ENCODE data around the gene GDPGP1.
A peak's percentile ranks its signal among the peaks of the same experiment; 100 is the strongest.

The GDPGP1 gene

DNA sequence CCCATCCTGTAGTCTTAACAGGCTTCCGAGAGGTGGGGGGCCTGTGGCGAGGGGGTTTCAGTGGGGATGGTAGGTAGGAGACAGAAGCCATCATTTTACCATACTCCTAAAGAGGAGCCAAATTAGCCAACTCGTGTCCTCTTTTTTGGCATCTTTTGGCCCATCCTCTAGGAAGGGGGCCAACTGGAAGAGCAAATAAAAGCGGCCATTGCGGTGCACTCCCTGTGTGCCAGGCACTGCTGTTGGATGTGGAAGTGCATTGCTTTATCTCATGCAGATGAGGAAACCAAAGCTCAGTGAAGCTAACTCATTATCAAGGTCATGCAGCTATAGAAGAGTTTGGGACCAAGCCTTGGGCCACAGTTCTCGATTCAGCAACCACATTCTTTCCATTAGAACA lies 26.8 kb upstream of the GDPGP1 start:
- H3K36me3 ChIP-seq (ENCODE audit: insufficient read depth, low read length): no peaks in the 10 kb centered on the region
- H3K9me3 ChIP-seq (replicated peaks; ENCODE audit: low read length): no peaks in the 10 kb centered on the region
- peaks cover 6% of the 10 kb centered on the region for H3K27me3 ChIP-seq (ENCODE audit: control insufficient read depth, insufficient read depth, low read length)
- no peak overlapping the region for H3K4me2 ChIP-seq (ENCODE audit: low read length)
- no peak overlapping the region for H3K4me3 ChIP-seq (ENCODE audit: low read length)
- H3K9ac ChIP-seq (ENCODE audit: low read depth, low read length): no peak overlapping the region
- peaks cover 25% of the 10 kb centered on the region for H3K4me1 ChIP-seq (ENCODE audit: control insufficient read depth, insufficient read depth, low read length)

GRCh38 chr15:90208356-90208755 lies 25.7 kb upstream of the GDPGP1 start:
- H3K36me3 ChIP-seq (ENCODE audit: insufficient read depth, low read length): no peaks in the 10 kb centered on the region
- peaks cover 22% of the 10 kb centered on the region for H3K4me1 ChIP-seq (ENCODE audit: control insufficient read depth, insufficient read depth, low read length)
- H3K4me3 ChIP-seq (ENCODE audit: low read length): no peak overlapping the region
- H3K9me3 ChIP-seq (replicated peaks; ENCODE audit: low read length): no peaks in the 10 kb centered on the region
- no peak overlapping the region for H3K9ac ChIP-seq (ENCODE audit: low read depth, low read length)
- H3K27me3 ChIP-seq (ENCODE audit: control insufficient read depth, insufficient read depth, low read length): no peaks in the 10 kb centered on the region
- H3K4me2 ChIP-seq (ENCODE audit: low read length): no peak overlapping the region

DNA sequence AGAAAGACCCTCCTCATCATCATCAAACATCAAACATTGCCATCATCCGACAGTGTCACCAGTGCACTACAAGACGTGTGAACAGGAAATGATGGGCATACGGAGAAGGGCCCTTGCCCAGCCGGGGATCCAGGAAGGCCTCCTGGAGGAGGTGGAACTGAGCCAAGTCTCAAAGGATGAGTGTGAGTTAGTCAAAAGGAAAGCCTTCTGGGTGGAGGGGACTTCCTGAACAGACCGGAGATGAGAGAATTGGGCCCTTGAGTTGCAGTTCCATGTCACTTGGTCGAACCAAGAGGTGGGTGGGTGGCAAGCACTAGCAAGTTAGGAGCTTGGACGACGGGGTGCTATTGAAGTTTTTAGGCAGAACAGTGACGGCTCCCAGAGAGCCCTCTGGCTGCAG lies 24.4 kb upstream of the GDPGP1 start:
- peaks cover 17% of the 10 kb centered on the region for H3K4me1 ChIP-seq (ENCODE audit: control insufficient read depth, insufficient read depth, low read length)
- no peak overlapping the region for H3K4me3 ChIP-seq (ENCODE audit: low read length)
- no peaks in the 10 kb centered on the region for H3K27me3 ChIP-seq (ENCODE audit: control insufficient read depth, insufficient read depth, low read length)
- no peaks in the 10 kb centered on the region for H3K9me3 ChIP-seq (replicated peaks; ENCODE audit: low read length)
- no peak overlapping the region for H3K4me2 ChIP-seq (ENCODE audit: low read length)
- no peak overlapping the region for H3K9ac ChIP-seq (ENCODE audit: low read depth, low read length)
- no peaks in the 10 kb centered on the region for H3K36me3 ChIP-seq (ENCODE audit: insufficient read depth, low read length)

DNA sequence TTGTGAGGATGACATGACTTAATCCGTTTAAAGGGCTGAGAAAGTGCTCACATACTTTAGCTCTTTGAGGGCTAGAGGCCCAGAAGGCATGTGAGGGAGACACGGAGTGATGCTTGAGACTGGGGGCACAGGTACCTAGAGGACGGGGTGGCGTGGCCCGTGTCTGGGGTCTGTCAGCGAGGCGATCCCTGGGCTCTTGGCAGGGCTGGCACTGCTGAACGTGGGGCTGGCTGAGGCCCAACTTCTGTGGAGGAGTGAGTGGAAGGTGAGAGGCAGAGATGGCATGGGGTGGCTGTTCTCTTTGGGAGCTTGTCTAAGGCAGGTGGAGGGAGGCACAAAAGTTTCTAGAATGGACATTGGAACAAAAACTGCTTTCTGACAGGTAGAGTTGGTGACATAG lies 23.4 kb upstream of the GDPGP1 start:
- Histone ChIP-seq H3K4me1 (ENCODE audit: control insufficient read depth, insufficient read depth, low read length) (peaks cover 17% of the 10 kb centered on the region), H3K36me3 (ENCODE audit: insufficient read depth, low read length) (no peaks in the 10 kb centered on the region), H3K4me3 (ENCODE audit: low read length) (no peak overlapping the region), H3K9ac (ENCODE audit: low read depth, low read length) (no peak overlapping the region), H3K27me3 (ENCODE audit: control insufficient read depth, insufficient read depth, low read length) (no peaks in the 10 kb centered on the region), H3K9me3 (replicated peaks; ENCODE audit: low read length) (no peaks in the 10 kb centered on the region), H3K4me2 (ENCODE audit: low read length) (no peak overlapping the region)

GRCh38 chr15:90211009-90211408 lies 23.0 kb upstream of the GDPGP1 start:
- no peaks in the 10 kb centered on the region for H3K36me3 ChIP-seq (ENCODE audit: insufficient read depth, low read length)
- H3K4me1 ChIP-seq (ENCODE audit: control insufficient read depth, insufficient read depth, low read length): peaks cover 17% of the 10 kb centered on the region
- H3K9ac ChIP-seq (ENCODE audit: low read depth, low read length): no peak overlapping the region

GRCh38 chr15:90211440-90212143 lies 22.4 kb upstream of the GDPGP1 start:
- Histone ChIP-seq H3K9me3 (replicated peaks; ENCODE audit: low read length) (no peaks in the 10 kb centered on the region), H3K27me3 (ENCODE audit: control insufficient read depth, insufficient read depth, low read length) (no peaks in the 10 kb centered on the region), H3K36me3 (ENCODE audit: insufficient read depth, low read length) (no peaks in the 10 kb centered on the region), H3K4me3 (ENCODE audit: low read length) (no peak overlapping the region), H3K9ac (ENCODE audit: low read depth, low read length) (peak overlapping the region; percentile 3), H3K4me2 (ENCODE audit: low read length) (peak overlapping the region; percentile 46), H3K4me1 (ENCODE audit: control insufficient read depth, insufficient read depth, low read length) (peaks cover 17% of the 10 kb centered on the region)

More at GRCh38 chr15:90211009-90211408, 23.0 kb upstream of the GDPGP1 start:
- H3K27me3 ChIP-seq (ENCODE audit: control insufficient read depth, insufficient read depth, low read length): no peaks in the 10 kb centered on the region
- H3K4me3 ChIP-seq (ENCODE audit: low read length): no peak overlapping the region
- peak overlapping the region; percentile 46 for H3K4me2 ChIP-seq (ENCODE audit: low read length)
- H3K9me3 ChIP-seq (replicated peaks; ENCODE audit: low read length): no peaks in the 10 kb centered on the region

DNA sequence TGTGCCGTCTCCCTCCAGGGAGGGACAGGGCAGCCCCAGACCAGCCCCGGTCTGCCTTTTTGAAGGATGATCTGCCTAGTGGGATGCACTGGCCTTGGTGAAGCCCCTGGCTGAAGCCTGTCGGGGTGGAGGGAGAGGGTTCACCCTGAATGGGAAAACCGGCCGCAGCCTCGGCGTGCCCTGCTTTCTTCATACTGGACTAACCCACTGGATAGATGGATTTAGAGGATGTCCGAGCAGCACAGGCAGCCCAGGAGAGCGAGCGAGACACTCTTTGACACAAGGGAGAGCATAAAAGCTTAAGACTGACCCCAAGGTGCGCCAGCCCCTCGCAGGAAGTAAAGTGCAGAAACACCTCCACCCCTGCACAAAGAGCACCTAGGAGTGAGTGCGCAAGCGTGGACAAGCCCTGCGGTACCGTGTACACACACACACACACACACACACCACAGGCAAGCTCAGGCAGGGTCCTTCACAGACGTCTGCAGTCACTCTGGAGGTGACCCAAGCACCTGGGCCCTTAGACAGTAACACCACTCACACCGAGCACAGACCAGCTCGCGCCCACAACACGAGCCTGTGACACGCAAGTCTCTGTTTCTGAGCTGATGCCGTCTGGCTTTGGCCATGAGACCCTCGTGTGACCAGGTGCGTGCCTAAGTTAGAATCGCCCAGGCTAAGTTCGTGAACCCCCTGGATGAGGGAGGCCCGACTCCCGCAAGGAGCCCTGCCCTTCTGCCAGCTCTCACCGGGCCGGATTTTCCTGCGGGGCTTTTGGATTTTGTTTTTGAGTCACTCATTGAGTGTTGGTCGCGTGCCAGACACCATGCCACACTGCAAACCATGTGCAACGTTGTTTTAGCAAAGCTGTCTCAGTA lies 21.5 kb upstream of the GDPGP1 start:
- Histone ChIP-seq H3K36me3 (ENCODE audit: insufficient read depth, low read length) (no peaks in the 10 kb centered on the region), H3K4me3 (ENCODE audit: low read length) (no peak overlapping the region), H3K9ac (ENCODE audit: low read depth, low read length) (no peak overlapping the region), H3K9me3 (replicated peaks; ENCODE audit: low read length) (no peaks in the 10 kb centered on the region), H3K4me2 (ENCODE audit: low read length) (no peak overlapping the region), H3K4me1 (ENCODE audit: control insufficient read depth, insufficient read depth, low read length) (peaks cover 17% of the 10 kb centered on the region), H3K27me3 (ENCODE audit: control insufficient read depth, insufficient read depth, low read length) (no peaks in the 10 kb centered on the region)

DNA sequence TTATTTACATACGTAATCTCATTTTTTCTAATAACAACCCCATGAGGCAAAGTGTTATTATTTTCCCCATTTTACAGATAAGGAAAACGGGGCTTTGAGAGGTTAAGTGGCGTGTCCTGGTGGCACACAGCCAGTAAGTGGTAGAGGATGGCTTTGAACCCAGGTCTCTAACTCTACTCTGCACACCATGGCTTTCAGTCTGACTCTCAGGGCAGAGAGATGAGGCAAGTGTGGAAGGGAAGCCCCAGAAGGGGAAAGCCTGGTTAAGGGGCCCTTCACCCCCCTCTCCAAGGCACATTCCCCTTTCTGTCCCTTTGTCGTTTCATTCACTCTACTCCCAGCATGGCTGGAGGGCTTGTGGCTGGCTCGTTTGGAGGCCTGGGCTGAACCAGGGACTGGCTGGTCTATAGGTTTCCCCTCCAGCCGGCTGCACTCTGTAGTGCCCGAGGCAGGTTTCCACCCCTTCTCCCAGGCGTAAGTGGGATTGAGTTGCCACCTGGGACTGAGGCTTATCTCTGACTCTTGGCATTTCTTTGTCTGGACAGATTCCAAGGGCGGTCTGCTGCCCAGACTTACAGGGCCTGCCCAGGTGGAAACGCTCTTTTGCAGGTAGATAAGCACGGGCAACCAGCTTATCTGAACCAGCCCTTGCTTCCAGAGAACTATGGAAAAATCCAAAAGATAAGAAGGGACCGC lies 20.7 kb upstream of the GDPGP1 start:
- Histone ChIP-seq H3K4me1 (ENCODE audit: control insufficient read depth, insufficient read depth, low read length) (peaks cover 17% of the 10 kb centered on the region), H3K9ac (ENCODE audit: low read depth, low read length) (no peak overlapping the region)

GRCh38 chr15:90213818-90214204 lies 20.2 kb upstream of the GDPGP1 start:
- no peak overlapping the region for H3K4me2 ChIP-seq (ENCODE audit: low read length)
- H3K9me3 ChIP-seq (replicated peaks; ENCODE audit: low read length): no peaks in the 10 kb centered on the region
- H3K36me3 ChIP-seq (ENCODE audit: insufficient read depth, low read length): no peaks in the 10 kb centered on the region
- no peak overlapping the region for H3K4me3 ChIP-seq (ENCODE audit: low read length)
- no peak overlapping the region for H3K9ac ChIP-seq (ENCODE audit: low read depth, low read length)
- H3K4me1 ChIP-seq (ENCODE audit: control insufficient read depth, insufficient read depth, low read length): peaks cover 17% of the 10 kb centered on the region
- no peaks in the 10 kb centered on the region for H3K27me3 ChIP-seq (ENCODE audit: control insufficient read depth, insufficient read depth, low read length)

More for the DNA sequence above, 20.7 kb upstream of the GDPGP1 start:
- H3K4me2 ChIP-seq (ENCODE audit: low read length): no peak overlapping the region
- H3K4me3 ChIP-seq (ENCODE audit: low read length): no peak overlapping the region
- H3K27me3 ChIP-seq (ENCODE audit: control insufficient read depth, insufficient read depth, low read length): no peaks in the 10 kb centered on the region
- no peaks in the 10 kb centered on the region for H3K9me3 ChIP-seq (replicated peaks; ENCODE audit: low read length)
- H3K36me3 ChIP-seq (ENCODE audit: insufficient read depth, low read length): no peaks in the 10 kb centered on the region

- no peak overlapping the region for H3K4me3 ChIP-seq (ENCODE audit: low read length)
- H3K27me3 ChIP-seq (ENCODE audit: control insufficient read depth, insufficient read depth, low read length): no peaks in the 10 kb centered on the region
- peaks cover 17% of the 10 kb centered on the region for H3K4me1 ChIP-seq (ENCODE audit: control insufficient read depth, insufficient read depth, low read length)
- H3K36me3 ChIP-seq (ENCODE audit: insufficient read depth, low read length): no peaks in the 10 kb centered on the region
- H3K9me3 ChIP-seq (replicated peaks; ENCODE audit: low read length): no peaks in the 10 kb centered on the region
- H3K4me2 ChIP-seq (ENCODE audit: low read length): no peak overlapping the region
- H3K9ac ChIP-seq (ENCODE audit: low read depth, low read length): no peak overlapping the region
Observed at GRCh38 chr15:90214553-90215196, 19.3 kb upstream of the GDPGP1 start.

All from skeletal muscle satellite cell (primary cell).